Right atrium auricular region (tissue), 2 donors: Measurements from ENCODE around the gene SLC15A3. TPM values are rescaled to one million over a fixed set of nuclear protein-coding genes. Genes with fewer than 3 reads are reported as not detected.
"Not testable (repeated sequence)": the region's sequence is repeated elsewhere in the genome, so short reads cannot be mapped to it uniquely, and the experiment has no call there.

Experiments
- DNase-seq: peaks from one replicate; pipeline ENCODE4 v3.0.0-alpha.2; 2019; ENCODE audit warnings: low spot score
- H3K27ac ChIP-seq, 2 donors: fragments of 200-600 bp; sonication (generic); 1 replicate in 1 of 2; 2 replicates in 1 of 2; pipeline ENCODE4 v1.5.1; 2016 to 2019
- H3K27me3 ChIP-seq, 2 donors: fragments of 200-600 bp; sonication (generic); one replicate each; pipeline versions ENCODE4 v1.5.1 to v1.6.0; 2017 to 2019
- H3K36me3 ChIP-seq: fragments of 200-600 bp; sonication (generic); one replicate; pipeline ENCODE4 v1.5.1; 2016
- H3K4me1 ChIP-seq, 2 donors: fragments of 200-600 bp; sonication (generic); one replicate each; pipeline versions ENCODE4 v1.5.1 to v1.6.0; 2017 to 2019
- H3K4me3 ChIP-seq, 2 donors: fragments of 200-600 bp; sonication (generic); 1 replicate in 1 of 2; 2 replicates in 1 of 2; pipeline ENCODE4 v1.5.1; 2017 to 2019; ENCODE audit warnings: mild to moderate bottlenecking in 1 of 2, moderate library complexity in 1 of 2
- H3K9me3 ChIP-seq, 2 donors: fragments of 200-600 bp; sonication (generic); one replicate each; pipeline ENCODE4 v1.5.1; 2019
- total RNA-seq, 2 donors: library from RNA; depleted of rRNA; stranded (reverse); fragments of >200 nt; gene quantifications; one replicate each; pipeline ENCODE4 v1.1.0, GENCODE V29; 2016
- TF ChIP-seq, protein P1 (sequence below), 2 donors: fragments of 200-600 bp; sonication (generic); IDR thresholded peaks; one replicate each; pipeline ENCODE4 v1.5.1; 2019; ENCODE audit warnings: antibody characterized with exemption in 2 of 2

Gene SLC15A3
- total RNA-seq, 2 donors from 2014 or later = 12.9 to 17.5 TPM

DNA sequence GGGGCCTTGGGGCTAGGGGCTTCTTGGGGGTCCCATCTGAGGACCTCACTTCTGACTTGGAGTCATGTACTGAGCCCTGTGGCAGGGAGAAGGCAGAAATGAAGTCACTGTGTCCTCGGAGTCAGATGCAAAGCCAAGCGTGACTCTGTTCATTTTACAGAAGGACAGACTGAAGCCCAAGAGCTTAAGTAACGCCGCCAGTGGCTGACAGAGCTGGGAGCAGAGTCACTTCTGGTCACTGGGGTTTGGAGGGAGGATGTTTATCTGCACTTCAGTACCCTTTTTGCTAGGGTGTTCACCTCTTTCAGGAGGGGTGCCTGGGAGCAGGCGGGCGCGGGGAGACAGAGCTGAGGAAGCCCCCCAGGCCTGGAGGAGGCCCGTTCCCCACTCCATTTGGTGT, 30.2 kb upstream of the SLC15A3 start:
- H3K27me3 ChIP-seq = no peaks in the 10 kb centered on the region
- TF ChIP-seq, protein P1, sequence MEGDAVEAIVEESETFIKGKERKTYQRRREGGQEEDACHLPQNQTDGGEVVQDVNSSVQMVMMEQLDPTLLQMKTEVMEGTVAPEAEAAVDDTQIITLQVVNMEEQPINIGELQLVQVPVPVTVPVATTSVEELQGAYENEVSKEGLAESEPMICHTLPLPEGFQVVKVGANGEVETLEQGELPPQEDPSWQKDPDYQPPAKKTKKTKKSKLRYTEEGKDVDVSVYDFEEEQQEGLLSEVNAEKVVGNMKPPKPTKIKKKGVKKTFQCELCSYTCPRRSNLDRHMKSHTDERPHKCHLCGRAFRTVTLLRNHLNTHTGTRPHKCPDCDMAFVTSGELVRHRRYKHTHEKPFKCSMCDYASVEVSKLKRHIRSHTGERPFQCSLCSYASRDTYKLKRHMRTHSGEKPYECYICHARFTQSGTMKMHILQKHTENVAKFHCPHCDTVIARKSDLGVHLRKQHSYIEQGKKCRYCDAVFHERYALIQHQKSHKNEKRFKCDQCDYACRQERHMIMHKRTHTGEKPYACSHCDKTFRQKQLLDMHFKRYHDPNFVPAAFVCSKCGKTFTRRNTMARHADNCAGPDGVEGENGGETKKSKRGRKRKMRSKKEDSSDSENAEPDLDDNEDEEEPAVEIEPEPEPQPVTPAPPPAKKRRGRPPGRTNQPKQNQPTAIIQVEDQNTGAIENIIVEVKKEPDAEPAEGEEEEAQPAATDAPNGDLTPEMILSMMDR (IDR thresholded peaks at IDR 0.05) = no peak
- no peak for DNase-seq

DNA sequence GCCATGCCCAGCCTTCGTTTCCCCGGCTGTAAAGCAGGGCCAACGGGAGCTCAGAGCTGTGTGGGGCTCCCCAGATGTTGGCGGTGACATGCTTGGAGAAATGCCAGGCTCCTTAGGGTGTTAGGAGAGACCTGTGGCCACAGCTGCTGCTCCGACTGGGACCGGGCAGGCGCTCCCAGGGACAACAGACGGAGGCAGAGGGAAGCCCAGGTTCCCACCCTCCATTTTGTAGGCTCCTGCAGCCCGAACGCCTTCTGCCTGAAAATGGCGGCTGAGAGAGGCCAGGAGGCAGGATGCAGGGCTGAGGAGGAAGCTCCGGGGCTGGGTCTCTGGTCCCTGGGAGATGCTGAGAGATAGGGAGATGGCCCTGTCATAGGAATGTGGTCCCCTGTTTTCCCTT, 29.5 kb upstream of the SLC15A3 start:
- Histone ChIP-seq H3K4me1 (no peaks in the 10 kb centered on the region), H3K9me3 (no peaks in the 10 kb centered on the region), H3K27me3 (no peaks in the 10 kb centered on the region), H3K4me3 (no peak overlapping the region), H3K36me3 (no peaks in the 10 kb centered on the region), H3K27ac (no peak overlapping the region)
- no peak for DNase-seq
- TF ChIP-seq, protein P1 (IDR thresholded peaks at IDR 0.05) = no peak

More for the DNA sequence above, 30.2 kb upstream of the SLC15A3 start:
- Histone ChIP-seq H3K4me3 (no peak overlapping the region), H3K9me3 (no peaks in the 10 kb centered on the region), H3K36me3 (no peaks in the 10 kb centered on the region), H3K27ac (no peak overlapping the region), H3K4me1 (no peaks in the 10 kb centered on the region)

DNA sequence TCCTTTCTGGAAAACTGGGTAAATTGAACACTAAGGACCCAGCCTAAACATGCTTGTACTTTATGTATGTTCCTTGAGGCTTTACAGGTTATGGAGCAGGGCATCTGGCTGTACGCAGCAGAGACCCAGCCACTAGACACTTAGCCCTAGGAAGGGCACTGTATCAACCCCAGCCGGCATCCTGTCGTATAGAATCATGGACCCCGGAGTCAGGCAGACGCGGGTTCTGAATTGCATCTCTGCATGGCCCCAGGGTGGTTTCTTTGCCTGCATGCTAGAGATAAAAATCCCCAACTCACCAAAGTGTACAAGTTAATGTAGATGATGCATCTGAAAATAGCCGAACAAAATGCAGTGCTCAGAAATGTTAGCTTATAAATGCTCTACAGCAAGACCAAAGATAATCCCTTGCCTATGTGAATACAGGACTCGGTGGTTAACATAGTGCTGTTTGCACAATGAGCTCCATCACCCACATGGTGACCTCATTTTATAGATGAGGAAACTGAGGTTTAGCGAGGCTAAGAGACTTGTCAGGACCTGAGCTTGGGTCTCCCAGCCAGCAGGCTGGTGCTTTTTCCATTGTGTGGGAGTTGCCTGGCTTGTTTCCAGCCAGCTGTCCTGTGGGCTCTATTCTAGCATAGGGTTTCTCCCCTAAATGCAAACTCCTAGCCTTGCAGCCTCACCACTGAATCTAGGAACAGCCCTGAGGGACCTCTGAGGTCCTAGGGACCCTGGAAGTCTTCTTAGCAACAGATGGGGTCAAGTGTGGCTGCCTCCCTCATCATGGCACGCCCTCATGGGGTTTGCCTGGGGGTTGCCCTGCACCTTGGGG, 26.8 kb upstream of the SLC15A3 start:
- no peaks in the 10 kb centered on the region for H3K36me3 ChIP-seq
- H3K4me3 ChIP-seq = no peak overlapping the region
- no peaks in the 10 kb centered on the region for H3K4me1 ChIP-seq
- TF ChIP-seq, protein P1 (IDR thresholded peaks at IDR 0.05) = no peak
- H3K27me3 ChIP-seq = no peaks in the 10 kb centered on the region
- H3K27ac ChIP-seq = no peak overlapping the region
- no peaks in the 10 kb centered on the region for H3K9me3 ChIP-seq
- no peak for DNase-seq

DNA sequence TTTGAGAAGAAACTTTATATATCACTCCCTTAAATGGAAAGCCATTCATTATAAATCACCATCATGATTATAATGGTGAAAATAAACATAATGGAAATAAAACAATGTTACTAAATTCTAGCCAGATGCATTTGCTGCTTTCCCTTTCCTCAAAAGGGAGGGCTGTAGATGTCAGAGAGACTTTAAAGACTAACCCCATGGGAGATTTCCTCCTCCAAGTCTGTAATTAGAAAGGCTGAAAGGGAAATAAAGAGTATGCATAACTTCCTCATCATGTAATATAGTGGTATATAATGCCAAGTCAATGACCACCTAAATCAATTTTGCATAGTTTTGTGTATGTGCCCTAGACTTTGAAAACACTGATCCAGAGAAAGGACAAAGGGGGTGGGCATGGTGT, 25.9 kb upstream of the SLC15A3 start:
- Histone ChIP-seq H3K27ac (no peak overlapping the region), H3K36me3 (no peaks in the 10 kb centered on the region), H3K9me3 (no peaks in the 10 kb centered on the region), H3K27me3 (no peaks in the 10 kb centered on the region), H3K4me1 (no peaks in the 10 kb centered on the region), H3K4me3 (no peak overlapping the region)
- DNase-seq = no peak
- TF ChIP-seq, protein P1 (IDR thresholded peaks at IDR 0.05) = no peak

DNA sequence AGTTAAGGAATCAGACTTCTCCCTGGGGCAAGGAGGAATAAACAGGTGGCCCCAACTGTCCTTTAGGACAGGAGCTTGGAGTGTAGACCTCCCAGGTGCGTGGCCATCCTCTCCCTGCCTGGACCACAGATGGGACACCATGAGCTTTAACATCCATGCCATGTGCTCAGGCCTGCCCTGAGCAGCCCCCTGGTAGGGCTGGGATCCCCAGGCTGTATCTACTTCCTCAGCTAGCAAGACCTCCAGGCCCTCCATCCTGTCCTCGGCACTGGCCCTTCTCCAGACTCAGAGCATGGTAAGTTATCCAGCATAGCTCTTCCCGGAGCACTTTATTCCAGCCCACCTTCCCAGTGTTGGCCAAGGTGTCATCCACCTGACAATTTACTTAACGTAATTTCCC, 25.2 kb upstream of the SLC15A3 start:
- H3K4me1 ChIP-seq = no peaks in the 10 kb centered on the region
- no peak overlapping the region for H3K4me3 ChIP-seq
- no peaks in the 10 kb centered on the region for H3K36me3 ChIP-seq
- H3K9me3 ChIP-seq = no peaks in the 10 kb centered on the region
- no peak overlapping the region for H3K27ac ChIP-seq
- DNase-seq = no peak
- TF ChIP-seq, protein P1 (IDR thresholded peaks at IDR 0.05) = no peak
- no peaks in the 10 kb centered on the region for H3K27me3 ChIP-seq

DNA sequence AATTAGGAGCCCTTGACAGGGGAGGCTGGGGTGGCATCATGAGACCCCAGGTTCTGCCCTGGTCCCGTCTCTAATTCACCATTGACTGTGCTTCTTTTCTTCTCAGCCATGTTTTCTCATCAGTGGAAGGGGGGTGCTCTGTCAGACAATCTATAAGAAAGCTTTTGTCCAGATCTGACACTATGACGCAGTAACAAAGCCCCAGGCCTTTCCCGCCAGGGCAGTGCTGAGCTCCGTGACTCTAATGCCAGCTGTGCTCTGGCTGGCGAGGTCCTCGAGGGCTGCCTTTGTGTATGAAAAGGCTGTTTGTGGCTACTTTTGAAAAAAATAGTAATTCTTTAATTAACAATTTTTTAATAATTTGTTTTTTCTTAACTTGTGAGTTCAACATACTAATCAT, 22.8 kb upstream of the SLC15A3 start:
- DNase-seq = no peak
- no peaks in the 10 kb centered on the region for H3K4me1 ChIP-seq
- H3K27ac ChIP-seq = no peak overlapping the region
- H3K9me3 ChIP-seq = no peaks in the 10 kb centered on the region
- no peaks in the 10 kb centered on the region for H3K36me3 ChIP-seq
- no peak overlapping the region for H3K4me3 ChIP-seq
- TF ChIP-seq, protein P1 (IDR thresholded peaks at IDR 0.05) = no peak
- H3K27me3 ChIP-seq = no peaks in the 10 kb centered on the region

DNA sequence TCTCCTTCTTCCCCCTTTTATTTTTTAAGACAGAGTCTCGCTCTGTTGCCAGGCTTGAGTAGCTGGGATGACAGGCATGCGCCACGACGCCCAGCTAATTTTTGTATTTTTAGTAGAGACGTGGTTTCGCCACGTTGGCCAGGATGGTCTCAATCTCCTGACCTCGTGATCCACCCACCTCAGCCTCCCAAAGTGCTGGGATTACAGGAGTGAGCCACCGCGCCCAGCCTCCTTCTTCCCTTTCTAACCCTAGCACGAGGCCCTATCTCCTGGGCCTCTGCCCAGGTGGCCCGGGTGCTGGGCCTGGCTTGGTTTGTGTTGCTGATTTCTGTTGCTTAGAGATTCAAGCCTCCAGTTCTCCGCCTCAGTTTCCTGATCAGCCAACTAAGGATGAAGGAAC, 22.3 kb upstream of the SLC15A3 start:
- not testable (repeated sequence) for DNase-seq, H3K9me3 ChIP-seq, H3K27ac ChIP-seq, H3K27me3 ChIP-seq, H3K4me3 ChIP-seq, H3K36me3 ChIP-seq, H3K4me1 ChIP-seq
